K562 (cell line): Measurements from ENCODE around the gene CRX. TPM values are rescaled to one million over a fixed set of nuclear protein-coding genes. Genes with fewer than 3 reads are reported as not detected.

Source experiments
- ATAC-seq: fragments of 200-7000 bp; cut with Tn5 transposase; 3 replicates; pipeline ENCODE4 v1.9.1; 2020; ENCODE audit warnings: moderate library complexity
- BruUV-seq: library from RNA; stranded (reverse); fragments of 400-500 nt; replicated peaks from 2 replicates; lab custom pipeline; 2021; lab: Mats Ljungman, UMichigan
- CTCF ChIA-PET: fragments of 300-600 bp; formaldehyde crosslinking; extraction: SDS; loops from one replicate; lab custom pipeline; 2021; ENCODE audit warnings: low intra/inter-chr PET ratio; lab: Yijun Ruan, JAX
- POLR2A ChIA-PET: fragments of 300-600, 350-650 bp; sonication (Branson Sonifier 250); formaldehyde crosslinking; extraction: SDS; loops from one replicate; lab custom pipeline; 2021; ENCODE audit warnings: antibody characterized with exemption, inconsistent platforms; lab: Yijun Ruan, JAX
- DNase-seq, 4 experiments: peaks; one replicate each; pipeline versions ENCODE4 v3.0.0 to v3.0.0-alpha.2; 2011 to 2018; ENCODE audit warnings: low spot score in 3 of 4, mixed read lengths in 3 of 4; ENCODE audit errors: extremely low read depth in 1 of 4
- FAIRE-seq: peaks from 2 replicates; lab custom pipeline; 2011; peaks lifted over from hg19 to GRCh38; lab: Jason Lieb, UNC
- H2AFZ ChIP-seq: 2 replicates; pipeline ENCODE4 v1.6.0; 2011; ENCODE audit warnings: low read depth, low read length, control low read depth, inconsistent platforms
- H3K27ac ChIP-seq: fragments of 200-600 bp; 3 replicates; pipeline ENCODE4 v1.8.0; 2011; ENCODE audit warnings: low read depth, mild to moderate bottlenecking, control low read depth, inconsistent platforms, low read length, moderate library complexity, mixed read lengths; ENCODE audit errors: extremely low read depth
- H3K27me3 ChIP-seq, 2 experiments: fragments of 300-600 bp in 1 of 2; 2 replicates in 1 of 2; 3 replicates in 1 of 2; pipeline versions ENCODE4 v1.6.0 to v1.8.0; 2011; ENCODE audit warnings: inconsistent platforms in 2 of 2, low read length in 2 of 2, mild to moderate bottlenecking in 1 of 2, mixed read lengths in 1 of 2, moderate library complexity in 1 of 2; ENCODE audit not compliant: control insufficient read depth in 2 of 2, insufficient read depth in 2 of 2
- H3K36me3 ChIP-seq: fragments of 300-600 bp; 3 replicates; pipeline ENCODE4 v1.8.0; 2011; ENCODE audit warnings: mild to moderate bottlenecking, low read length, inconsistent platforms; ENCODE audit not compliant: control insufficient read depth, insufficient read depth
- H3K4me1 ChIP-seq, 2 experiments: fragments of 200-600 bp in 1 of 2; replicated peaks in 1 of 2; 2 replicates in 1 of 2; 3 replicates in 1 of 2; pipeline versions ENCODE4 v1.5.1 to v1.8.0; 2011; ENCODE audit warnings: inconsistent platforms in 2 of 2, low read length in 2 of 2, mild to moderate bottlenecking in 1 of 2, mixed read lengths in 1 of 2, moderate library complexity in 1 of 2; ENCODE audit not compliant: control insufficient read depth in 2 of 2, insufficient read depth in 2 of 2
- H3K4me2 ChIP-seq: 2 replicates; pipeline ENCODE4 v1.6.1; 2011; ENCODE audit warnings: low read length, control low read depth, inconsistent platforms, mixed read lengths; ENCODE audit not compliant: insufficient read depth
- H3K4me3 ChIP-seq: fragments of 200-600 bp; sonication (generic), shearing (Covaris generic); 2 replicates; pipeline ENCODE4 v1.5.1; 2016; ENCODE audit warnings: control low read depth, inconsistent platforms
- H3K79me2 ChIP-seq: fragments of 200-600 bp; 3 replicates; pipeline ENCODE4 v1.8.0; 2011; ENCODE audit warnings: low read length, inconsistent platforms; ENCODE audit not compliant: control insufficient read depth, insufficient read depth
- H3K9ac ChIP-seq, 2 experiments: 2 replicates each; pipeline versions ENCODE4 v1.6.0 to v1.6.1; 2011; ENCODE audit warnings: low read depth in 2 of 2, low read length in 2 of 2, control low read depth in 1 of 2, inconsistent platforms in 1 of 2, mild to moderate bottlenecking in 1 of 2, mixed read lengths in 1 of 2; ENCODE audit not compliant: insufficient read depth in 1 of 2
- H3K9me1 ChIP-seq: one replicate; pipeline ENCODE4 v1.6.0; 2011; ENCODE audit warnings: inconsistent platforms, mild to moderate bottlenecking, low read length, moderate library complexity; ENCODE audit not compliant: control insufficient read depth, insufficient read depth
- H3K9me3 ChIP-seq: replicated peaks from 2 replicates; pipeline ENCODE4 v1.5.1; 2011; ENCODE audit warnings: low read depth, low read length, inconsistent platforms; ENCODE audit not compliant: control insufficient read depth, insufficient read depth
- H4K20me1 ChIP-seq: replicated peaks from 2 replicates; pipeline ENCODE4 v1.6.1; 2011; ENCODE audit warnings: low read length, inconsistent platforms, mixed read lengths; ENCODE audit not compliant: control insufficient read depth, insufficient read depth
- ADNP ChIP-seq: fragments of 200-800 bp; sonication (Bioruptor generic); IDR thresholded peaks from 2 replicates; pipeline ENCODE4 v1.6.1; 2016; ENCODE audit warnings: missing genetic modification characterization, missing compliant biosample characterization
- ARNT ChIP-seq, 2 experiments: fragments of 450-650 bp; IDR thresholded peaks; 2 replicates each; pipeline ENCODE4 v1.6.1; 2016; ENCODE audit warnings: mild to moderate bottlenecking in 1 of 2
- NR4A1 ChIP-seq, 2 experiments: fragments of 250-450 bp in 1 of 2; fragments of 450-650 bp in 1 of 2; sonication (Bioruptor Pico) in 1 of 2; IDR thresholded peaks; 2 replicates each; pipeline versions ENCODE4 v1.4.0 to v1.6.1; 2016 to 2020; ENCODE audit warnings: mild to moderate bottlenecking in 2 of 2, missing compliant biosample characterization in 1 of 2, missing genetic modification characterization in 1 of 2, moderate library complexity in 1 of 2
- WGBS: fragments of 100-300 bp; shearing (Covaris generic); methylation state at CpG from one replicate; pipeline ENCODE4 v1.1.6; 2016; ENCODE audit warnings: low coverage, mixed read lengths; ENCODE audit not compliant: insufficient coverage; ENCODE audit errors: missing lambda C conversion rate; 5-methylcytosine and 5-hydroxymethylcytosine counted together
- in situ Hi-C: fragments of 300-500 bp; cut with MboI; formaldehyde crosslinking; loops from 4 replicates; pipeline ENCODE4 v1.15.0; 2018; ENCODE audit warnings: inconsistent platforms, mixed read lengths
- intact Hi-C: fragments of 100-400 bp; cut with micrococcal nuclease; formaldehyde crosslinking; loops from 2 replicates; pipeline ENCODE4 v1.14.2; 2022
- polyA plus RNA-seq, 8 experiments: library from polyadenylated mRNA; depleted of rRNA in 4 of 8; stranded (reverse) in 5 of 8; unstranded in 3 of 8; fragments of >200 nt; fragmentation: Nextera tagmentation in 2 of 8; fragmentation: Illumina TruSeq in 1 of 8; extraction: Ambion mirVana in 2 of 8; extraction: Trizol in 1 of 8; gene quantifications; 2 replicates each; pipeline versions ENCODE4 v1.2.1 to v1.2.3, GENCODE V29; 2011 to 2014; ENCODE audit warnings: inconsistent platforms in 1 of 8, missing spikeins in 1 of 8
- total RNA-seq, 7 experiments: library from RNA; depleted of rRNA in 6 of 7; stranded (reverse); fragments of >200 nt in 6 of 7; fragmentation: Illumina TruSeq in 2 of 7; extraction: Trizol in 2 of 7; gene quantifications; 2 replicates each; pipeline versions ENCODE4 v1.2.1 to v1.2.3, GENCODE V29; 2011 to 2021; ENCODE audit warnings: low replicate concordance in 1 of 7
- TF ChIP-seq, protein P1 (sequence below): fragments of 250-450 bp; sonication (Bioruptor Pico); IDR thresholded peaks from 2 replicates; pipeline ENCODE4 v1.8.0; 2022; ENCODE audit warnings: moderate library complexity, mild to moderate bottlenecking, inconsistent platforms
- TF ChIP-seq, protein P2 (sequence below): fragments of 450-650 bp; formaldehyde crosslinking; IDR thresholded peaks from 2 replicates; pipeline ENCODE4 v1.4.0; 2020; ENCODE audit warnings: mild to moderate bottlenecking, mixed read lengths

The CRX gene
- total and polyA plus RNA-seq, 9 of the 15 experiments (the other 6 are each of a cell fraction or from before 2014, with no cell fraction given): 0.01 TPM; not detected in 8

DNA sequence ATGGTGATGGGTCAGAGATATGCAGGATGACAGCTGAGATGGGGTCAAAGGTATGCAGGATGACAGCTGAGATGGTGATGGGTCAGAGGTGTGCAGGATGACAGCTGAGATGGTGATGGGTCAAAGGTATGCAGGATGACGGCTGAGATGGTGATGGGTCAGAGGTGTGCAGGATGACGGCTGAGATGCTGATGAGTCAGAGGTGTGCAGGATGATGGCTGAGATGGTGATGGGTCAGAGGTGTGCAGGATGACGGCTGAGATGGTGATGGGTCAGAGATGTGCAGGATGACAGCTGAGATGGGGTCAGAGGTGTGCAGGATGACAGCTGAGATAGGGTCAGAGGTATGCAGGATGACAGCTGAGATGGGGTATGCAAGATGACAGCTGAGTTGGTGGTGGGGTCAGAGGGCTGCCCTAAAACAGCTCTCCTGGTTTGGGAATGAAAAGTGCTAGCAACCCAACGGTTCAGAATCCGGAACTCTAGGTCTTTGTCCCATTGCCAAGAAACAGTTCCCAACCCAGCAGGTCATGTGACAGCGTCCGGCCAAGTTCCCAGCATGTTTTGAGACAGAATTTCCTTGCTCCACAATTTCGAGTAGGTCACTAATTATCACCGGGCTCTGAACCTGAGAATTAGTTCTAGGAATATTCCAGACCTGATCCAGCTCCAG is 40.0 kb upstream of the CRX start:
- Histone ChIP-seq H2AFZ (no peak overlapping the region), H3K27ac (no peak overlapping the region), H3K4me3 (no peak overlapping the region), H3K36me3 (peaks cover 48% of the 10 kb centered on the region; the same call in 2 of the 3 replicates), H3K9ac (no peak overlapping the region), H3K9me3 (no peaks in the 10 kb centered on the region), H3K4me1 (peaks cover 11 to 29% of the 10 kb centered on the region in 2 experiments; a peak in 3 of 5 replicates), H4K20me1 (no peaks in the 10 kb centered on the region), H3K79me2 (peaks cover 25% of the 10 kb centered on the region), H3K27me3 (no peaks in the 10 kb centered on the region), H3K9me1 (peaks cover 3% of the 10 kb centered on the region), H3K4me2 (no peak overlapping the region)
- intact Hi-C loops: no loop called here
- ChIA-PET CTCF (interaction anchor here (0.6 kb wide), 1 partner anchor 465 kb away, joined by 3 read pairs; no protein-coding TSS in a partner anchor), POLR2A (interaction anchor here (0.7 kb wide), 1 partner anchor 74 kb away, joined by 3 read pairs; no protein-coding TSS in a partner anchor)
- TF ChIP-seq NR4A1 (CRISPR knock-in tag; IDR thresholded peaks at IDR 0.05) (no peak), NR4A1 (tag; IDR thresholded peaks at IDR 0.05) (no peak), ARNT (IDR thresholded peaks at IDR 0.05) (0 out of 4 replicates have a peak, but pooled peaks of 1 of the 2 experiments have one; percentile 20), ADNP (tag) (no peak)
- TF ChIP-seq, protein P1, sequence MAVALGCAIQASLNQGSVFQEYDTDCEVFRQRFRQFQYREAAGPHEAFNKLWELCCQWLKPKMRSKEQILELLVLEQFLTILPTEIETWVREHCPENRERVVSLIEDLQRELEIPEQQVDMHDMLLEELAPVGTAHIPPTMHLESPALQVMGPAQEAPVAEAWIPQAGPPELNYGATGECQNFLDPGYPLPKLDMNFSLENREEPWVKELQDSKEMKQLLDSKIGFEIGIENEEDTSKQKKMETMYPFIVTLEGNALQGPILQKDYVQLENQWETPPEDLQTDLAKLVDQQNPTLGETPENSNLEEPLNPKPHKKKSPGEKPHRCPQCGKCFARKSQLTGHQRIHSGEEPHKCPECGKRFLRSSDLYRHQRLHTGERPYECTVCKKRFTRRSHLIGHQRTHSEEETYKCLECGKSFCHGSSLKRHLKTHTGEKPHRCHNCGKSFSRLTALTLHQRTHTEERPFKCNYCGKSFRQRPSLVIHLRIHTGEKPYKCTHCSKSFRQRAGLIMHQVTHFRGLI (CRISPR knock-in tag): no peak
- TF ChIP-seq, protein P2, sequence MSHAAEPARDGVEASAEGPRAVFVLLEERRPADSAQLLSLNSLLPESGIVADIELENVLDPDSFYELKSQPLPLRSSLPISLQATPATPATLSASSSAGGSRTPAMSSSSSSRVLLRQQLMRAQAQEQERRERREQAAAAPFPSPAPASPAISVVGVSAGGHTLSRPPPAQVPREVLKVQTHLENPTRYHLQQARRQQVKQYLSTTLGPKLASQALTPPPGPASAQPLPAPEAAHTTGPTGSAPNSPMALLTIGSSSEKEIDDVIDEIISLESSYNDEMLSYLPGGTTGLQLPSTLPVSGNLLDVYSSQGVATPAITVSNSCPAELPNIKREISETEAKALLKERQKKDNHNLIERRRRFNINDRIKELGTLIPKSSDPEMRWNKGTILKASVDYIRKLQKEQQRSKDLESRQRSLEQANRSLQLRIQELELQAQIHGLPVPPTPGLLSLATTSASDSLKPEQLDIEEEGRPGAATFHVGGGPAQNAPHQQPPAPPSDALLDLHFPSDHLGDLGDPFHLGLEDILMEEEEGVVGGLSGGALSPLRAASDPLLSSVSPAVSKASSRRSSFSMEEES (CRISPR knock-in tag): peak; percentile 42
- no peak for FAIRE-seq
- in situ Hi-C loops: no loop called here
- DNase-seq: no peak
- ATAC-seq: no peak
- WGBS: 86% methylated on average over 9 of the region's 9 CpGs
- TSS peak; percentile 17 for BruUV-seq
